NB4 (cell line): ENCODE data around the gene GPR141.

Experiments used
- MYC ChIP-seq: IDR thresholded peaks from 2 replicates; pipeline ENCODE4 v1.6.1; 2011; ENCODE audit warnings: low read depth, low read length
- POLR2A ChIP-seq: IDR thresholded peaks from 2 replicates; pipeline ENCODE4 v1.6.1; 2011; ENCODE audit warnings: mild to moderate bottlenecking; ENCODE audit not compliant: insufficient read length; ENCODE audit errors: extremely low read depth
- TF ChIP-seq, protein P1 (sequence below): IDR thresholded peaks from one replicate; pipeline ENCODE4 v1.5.1; 2012; ENCODE audit warnings: low read depth, low read length

DNA sequence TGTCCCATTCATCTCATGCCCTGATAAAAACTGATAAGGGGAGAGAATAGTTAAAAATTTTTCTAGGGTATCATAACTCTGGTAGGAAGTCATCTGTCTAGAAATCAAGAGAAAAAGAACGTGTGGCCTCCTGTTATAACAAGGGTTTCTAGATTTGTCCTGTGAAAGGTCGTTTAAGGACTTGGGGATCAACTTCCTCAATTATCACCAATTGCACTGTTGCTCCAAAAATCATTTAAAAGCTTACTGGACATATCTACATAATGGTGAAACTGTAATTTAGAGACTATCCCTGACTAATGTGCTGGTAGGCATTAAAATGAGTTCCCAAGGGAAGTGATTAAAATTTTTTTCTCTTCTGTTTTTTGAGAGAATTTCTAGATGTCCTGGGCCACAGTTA, 58.2 kb downstream of the GPR141 start:
- TF ChIP-seq POLR2A (no peak), MYC (no peak)
- TF ChIP-seq, protein P1, sequence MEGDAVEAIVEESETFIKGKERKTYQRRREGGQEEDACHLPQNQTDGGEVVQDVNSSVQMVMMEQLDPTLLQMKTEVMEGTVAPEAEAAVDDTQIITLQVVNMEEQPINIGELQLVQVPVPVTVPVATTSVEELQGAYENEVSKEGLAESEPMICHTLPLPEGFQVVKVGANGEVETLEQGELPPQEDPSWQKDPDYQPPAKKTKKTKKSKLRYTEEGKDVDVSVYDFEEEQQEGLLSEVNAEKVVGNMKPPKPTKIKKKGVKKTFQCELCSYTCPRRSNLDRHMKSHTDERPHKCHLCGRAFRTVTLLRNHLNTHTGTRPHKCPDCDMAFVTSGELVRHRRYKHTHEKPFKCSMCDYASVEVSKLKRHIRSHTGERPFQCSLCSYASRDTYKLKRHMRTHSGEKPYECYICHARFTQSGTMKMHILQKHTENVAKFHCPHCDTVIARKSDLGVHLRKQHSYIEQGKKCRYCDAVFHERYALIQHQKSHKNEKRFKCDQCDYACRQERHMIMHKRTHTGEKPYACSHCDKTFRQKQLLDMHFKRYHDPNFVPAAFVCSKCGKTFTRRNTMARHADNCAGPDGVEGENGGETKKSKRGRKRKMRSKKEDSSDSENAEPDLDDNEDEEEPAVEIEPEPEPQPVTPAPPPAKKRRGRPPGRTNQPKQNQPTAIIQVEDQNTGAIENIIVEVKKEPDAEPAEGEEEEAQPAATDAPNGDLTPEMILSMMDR: no peak
